GM18526 (cell line): ENCODE measurements around the gene ZBP1.

ENCODE experiments used
- POLR2A ChIP-seq: IDR thresholded peaks from 3 replicates; pipeline ENCODE4 v1.6.1; 2011; ENCODE audit not compliant: insufficient read length; ENCODE audit errors: extremely low read depth

ZBP1 gene

DNA sequence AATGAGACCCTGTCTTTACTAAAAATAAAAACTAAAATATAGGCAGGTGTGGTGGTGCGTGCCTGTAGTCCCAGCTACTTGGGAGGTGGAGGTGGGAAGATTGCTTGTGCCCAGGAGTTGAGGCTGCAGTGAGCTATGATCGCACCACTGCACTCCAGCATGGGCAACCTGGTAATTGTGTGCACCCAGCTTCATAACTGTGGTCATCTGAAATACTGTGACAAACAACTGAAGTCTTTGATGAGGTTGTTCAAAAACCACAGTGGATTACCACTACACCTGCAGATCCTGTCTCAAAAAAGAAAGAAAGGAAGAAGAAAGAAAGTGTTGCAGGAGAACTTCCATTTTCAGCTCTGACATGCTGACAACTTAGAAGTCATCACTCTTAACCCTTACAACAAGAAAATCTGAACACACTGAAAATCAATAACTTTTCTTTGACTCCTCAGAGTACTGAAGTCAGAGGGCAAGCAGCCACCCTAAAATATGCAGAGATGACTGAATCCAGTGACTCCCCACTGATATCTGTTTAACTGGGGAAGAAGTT, 13.8 kb upstream of the ZBP1 start:
- no peak for TF ChIP-seq POLR2A

DNA sequence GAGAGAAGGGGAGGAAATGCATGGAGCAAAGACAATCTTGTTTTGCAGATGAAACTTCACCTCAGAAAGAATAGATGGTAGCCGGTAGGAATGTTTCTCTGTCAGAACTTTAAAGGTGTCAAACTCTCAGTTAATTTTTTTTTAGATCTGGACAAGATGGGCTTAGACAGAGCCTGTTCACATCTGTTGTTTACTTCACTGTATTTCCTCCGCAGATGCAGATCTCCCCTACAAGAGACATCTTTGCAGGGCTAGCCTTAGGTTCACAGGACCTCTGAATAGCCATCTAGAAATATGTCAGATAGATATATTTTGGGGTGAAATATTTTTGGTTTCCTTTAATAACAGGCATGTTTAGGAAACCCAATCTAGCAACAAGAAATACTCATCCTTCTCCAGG, 12.1 kb upstream of the ZBP1 start:
- no peak for TF ChIP-seq POLR2A

GRCh38 chr20:57630061-57630460, 9.8 kb upstream of the ZBP1 start:
- TF ChIP-seq POLR2A: no peak

DNA sequence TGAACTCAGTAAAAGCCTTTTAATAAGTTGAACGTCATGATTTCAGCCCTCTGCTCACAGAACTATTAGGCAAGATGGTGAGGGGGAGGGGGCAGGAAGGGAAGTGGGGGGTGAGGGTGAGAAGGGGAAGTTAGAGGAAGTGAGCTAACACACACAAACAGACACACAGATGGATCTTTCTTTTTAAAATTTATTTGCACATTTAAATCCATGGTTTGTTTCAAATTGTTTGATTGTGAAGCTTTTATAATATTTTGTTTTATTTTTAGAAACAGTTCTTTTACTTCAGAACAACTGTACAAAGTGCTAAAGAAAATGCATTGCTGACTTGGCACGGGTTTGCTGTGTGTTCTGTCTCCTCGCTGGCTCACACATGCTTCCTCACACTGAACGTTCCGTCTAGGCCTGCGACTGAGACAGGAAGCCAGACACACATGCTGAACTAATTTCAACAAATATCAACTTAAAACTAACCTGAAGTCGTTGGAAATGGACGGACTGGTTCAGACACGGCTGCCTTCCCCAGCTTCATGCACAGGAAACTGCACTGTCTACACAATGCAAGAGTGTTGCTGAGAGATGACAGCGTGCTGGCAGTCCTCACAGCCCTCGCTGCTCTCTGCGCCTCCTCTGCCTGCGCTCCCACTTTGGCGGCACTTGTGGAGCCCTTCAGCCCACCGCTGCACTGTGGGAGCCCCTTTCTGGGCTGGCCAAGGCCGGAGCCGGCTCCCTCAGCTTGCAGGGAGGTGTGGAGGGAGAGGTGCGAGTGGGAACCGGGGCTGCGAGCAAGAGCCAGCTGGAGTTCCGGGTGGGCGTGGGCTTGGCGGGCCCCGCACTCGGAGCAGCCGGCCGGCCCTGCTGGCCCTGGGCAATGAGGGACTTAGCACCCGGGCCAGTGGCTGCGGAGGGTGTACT, 8.1 kb upstream of the ZBP1 start:
- no peak for TF ChIP-seq POLR2A

- TF ChIP-seq POLR2A: no peak
These were observed 7.1 kb upstream of the ZBP1 start for GRCh38 chr20:57627339-57627738.

GRCh38 chr20:57625978-57626377, 5.8 kb upstream of the ZBP1 start:
- TF ChIP-seq POLR2A: no peak

- no peak for TF ChIP-seq POLR2A
These were observed 5.1 kb upstream of the ZBP1 start for GRCh38 chr20:57625181-57625958.

DNA sequence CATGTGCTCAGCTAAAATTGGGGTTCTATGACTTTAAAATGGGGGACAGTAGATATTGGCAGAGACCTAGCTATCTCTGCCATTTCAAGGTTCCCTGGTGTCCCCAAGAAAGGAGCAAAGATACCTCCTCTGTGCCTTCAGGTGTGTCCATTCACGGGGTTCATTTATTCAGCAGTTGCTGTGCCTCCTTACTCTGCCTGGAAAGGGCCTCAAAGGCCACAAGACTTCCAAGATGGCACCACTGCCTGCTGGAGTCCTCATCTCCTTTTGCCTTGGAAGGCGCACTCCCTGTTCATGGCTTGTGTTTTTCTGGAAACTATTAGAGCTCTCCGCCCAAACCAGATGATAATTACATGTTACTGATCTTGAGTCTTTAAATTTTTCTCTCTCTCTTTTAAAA, 3.9 kb upstream of the ZBP1 start:
- TF ChIP-seq POLR2A: no peak

DNA sequence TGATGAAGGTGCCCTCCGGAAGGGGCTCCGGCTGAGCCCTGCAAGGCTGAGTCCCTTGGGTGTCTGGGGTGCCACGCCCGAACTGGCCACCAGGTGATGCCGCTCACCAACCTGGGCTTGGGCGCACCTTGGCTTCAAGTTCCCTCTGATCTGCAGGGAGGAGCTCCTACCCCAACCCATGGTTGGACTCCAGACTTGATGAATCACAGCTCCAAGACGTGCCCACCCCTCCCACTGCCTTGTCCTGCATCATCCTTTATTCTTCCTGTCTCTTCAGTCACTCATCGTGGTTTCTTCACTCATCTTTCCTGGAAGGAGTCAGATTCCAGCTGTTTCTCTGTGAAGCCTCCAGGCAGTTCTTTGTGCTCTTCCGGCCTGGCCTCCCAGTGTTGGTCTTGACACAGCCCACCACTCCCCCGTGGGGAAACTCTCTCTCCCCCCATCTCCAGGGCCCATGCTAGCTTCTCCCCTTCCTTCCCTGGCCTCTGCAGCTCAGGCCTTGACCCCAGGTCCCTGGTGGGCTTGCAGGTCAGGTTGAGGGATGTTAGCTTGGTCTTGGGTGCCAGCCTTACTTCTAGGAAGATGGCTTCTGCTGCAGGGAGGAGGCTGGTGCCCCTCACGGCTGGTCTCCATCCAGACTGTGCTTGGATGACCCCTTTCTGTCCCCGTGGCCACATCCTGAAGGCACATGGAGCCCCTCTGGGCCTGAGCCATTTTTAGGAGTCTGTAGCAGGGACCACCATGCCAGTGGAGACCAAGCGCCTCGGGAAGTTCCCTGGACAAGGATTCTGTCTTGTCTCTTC, 2.6 kb upstream of the ZBP1 start:
- no peak for TF ChIP-seq POLR2A

DNA sequence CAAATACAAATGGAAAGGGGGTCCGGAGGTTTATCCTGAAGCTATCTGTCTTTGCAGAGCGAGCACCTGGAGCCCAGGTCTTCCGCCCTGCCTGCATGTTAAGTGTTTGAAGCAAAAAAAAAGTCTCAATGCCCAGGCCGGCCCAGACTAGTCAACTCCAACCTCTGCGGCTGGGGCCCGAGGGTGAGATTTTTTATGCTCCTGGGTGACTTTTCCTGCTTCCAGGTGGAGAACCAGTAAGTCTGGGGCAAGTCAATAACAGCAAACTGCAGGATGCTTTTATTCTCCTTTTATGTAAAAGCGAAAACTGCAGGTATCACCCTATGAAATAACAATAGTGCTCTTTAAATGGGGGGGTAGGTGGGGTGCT, 2.0 kb upstream of the ZBP1 start:
- no peak for TF ChIP-seq POLR2A

DNA sequence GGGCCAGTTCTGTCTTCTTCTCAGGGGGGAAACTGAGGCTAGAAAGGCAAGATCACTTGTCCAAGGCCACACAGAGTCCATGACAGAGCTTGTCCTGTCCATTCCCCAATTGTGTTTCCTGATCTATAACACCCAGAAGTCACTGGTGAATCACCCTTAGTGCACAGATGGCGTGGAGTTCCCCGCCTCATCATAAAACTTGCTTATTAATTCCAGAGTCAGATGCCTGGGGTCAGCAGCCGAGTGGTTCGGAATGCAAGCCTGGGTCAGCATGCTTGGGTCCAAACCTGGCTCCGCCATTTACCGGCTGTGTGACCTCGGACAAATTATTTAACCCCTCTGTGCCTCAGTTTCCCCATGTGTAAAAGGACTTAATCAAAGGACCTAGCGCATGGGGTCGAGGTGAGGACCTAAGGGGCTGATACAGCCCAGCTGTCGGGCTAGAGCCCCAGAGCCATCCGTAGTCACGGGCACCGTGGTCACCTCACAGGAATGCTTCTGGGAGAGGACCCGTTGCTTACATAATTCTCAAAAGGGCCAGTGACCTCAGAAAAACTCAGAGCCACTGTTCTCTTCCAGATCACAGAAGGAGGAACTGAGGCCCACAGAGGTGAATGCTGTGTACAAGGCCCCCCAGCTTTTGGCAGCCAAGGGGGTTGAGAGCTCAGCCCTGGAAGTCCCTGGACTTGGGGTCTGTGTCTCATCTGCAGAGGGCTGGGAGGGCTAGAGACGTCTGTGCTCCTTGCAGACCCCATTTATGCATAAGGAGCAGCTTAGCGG, 1.4 kb upstream of the ZBP1 start:
- no peak for TF ChIP-seq POLR2A

DNA sequence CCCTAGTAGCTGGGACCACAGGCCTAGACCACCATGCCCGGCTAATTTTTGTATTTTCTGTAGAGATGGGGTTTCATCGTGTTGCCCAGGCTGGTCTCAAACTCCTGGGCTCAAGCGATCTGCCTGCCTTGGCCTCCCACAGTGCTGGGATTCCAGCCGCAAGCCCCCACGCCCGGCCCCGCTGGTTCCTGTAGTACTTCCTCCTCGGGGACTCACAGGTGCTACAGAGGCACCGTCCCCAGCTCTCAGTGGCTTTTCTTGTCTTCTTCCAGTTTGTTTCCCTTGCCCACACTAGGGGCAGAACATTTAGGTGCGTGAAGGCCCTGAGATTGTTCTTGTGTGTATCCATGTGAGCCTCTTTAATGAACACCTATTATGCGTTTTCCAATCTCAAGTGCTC, 773 bp upstream of the ZBP1 start:
- no peak for TF ChIP-seq POLR2A

- no peak for TF ChIP-seq POLR2A
These were observed 985 bp downstream of the ZBP1 start for GRCh38 chr20:57619051-57619831.

- no peak for TF ChIP-seq POLR2A
These were observed 1.5 kb downstream of the ZBP1 start for GRCh38 chr20:57618764-57619050.

- no peak for TF ChIP-seq POLR2A
These were observed 2.0 kb downstream of the ZBP1 start for GRCh38 chr20:57618091-57618763.
